RWPE2 (cell line): ENCODE results near the gene C17orf107.

ENCODE experiments used
- ATAC-seq: fragments of 200-7000 bp; cut with Tn5 transposase; 3 replicates; pipeline ENCODE4 v1.9.1; 2021; ENCODE audit warnings: low read depth
- DNase-seq: peaks from one replicate; pipeline ENCODE4 v3.0.0-alpha.2; 2020; ENCODE audit warnings: low spot score
- H3K27ac ChIP-seq: fragments of 450-650 bp; 2 replicates; pipeline ENCODE4 v1.5.1; 2017; ENCODE audit warnings: mild to moderate bottlenecking; ENCODE audit not compliant: poor library complexity, severe bottlenecking
- H3K27me3 ChIP-seq: fragments of 250-450 bp; sonication (Bioruptor Pico); 2 replicates; pipeline ENCODE4 v1.5.1; 2021; ENCODE audit warnings: mild to moderate bottlenecking, moderate library complexity; ENCODE audit not compliant: insufficient read depth, poor library complexity, severe bottlenecking
- H3K36me3 ChIP-seq: fragments of 250-450 bp; sonication (Bioruptor Pico); 2 replicates; pipeline ENCODE4 v1.5.1; 2020; ENCODE audit warnings: low read depth, mild to moderate bottlenecking, moderate library complexity
- H3K4me1 ChIP-seq: fragments of 250-450 bp; sonication (Bioruptor Pico); 2 replicates; pipeline ENCODE4 v1.5.1; 2021; ENCODE audit warnings: mild to moderate bottlenecking, moderate library complexity; ENCODE audit not compliant: insufficient read depth, poor library complexity, severe bottlenecking
- H3K4me3 ChIP-seq: fragments of 250-450 bp; sonication (Bioruptor Pico); 2 replicates; pipeline ENCODE4 v1.5.1; 2021; ENCODE audit warnings: mild to moderate bottlenecking, moderate library complexity; ENCODE audit not compliant: severe bottlenecking
- H3K9me3 ChIP-seq: fragments of 250-450 bp; sonication (Bioruptor Pico); 2 replicates; pipeline ENCODE4 v1.5.1; 2021; ENCODE audit warnings: mild to moderate bottlenecking, moderate library complexity; ENCODE audit not compliant: severe bottlenecking
- TF ChIP-seq, protein P1 (sequence below): fragments of 450-650 bp; IDR thresholded peaks from one replicate; pipeline ENCODE4 v1.5.1; 2017; ENCODE audit warnings: mild to moderate bottlenecking, moderate library complexity; ENCODE audit not compliant: poor library complexity, severe bottlenecking

C17orf107 gene

GRCh38 chr17:4858068-4858881 lies 41.1 kb upstream of the C17orf107 start:
- ATAC-seq, result peak; percentile 24; the same call in 1 of the 3 replicates
- Histone ChIP-seq H3K4me1 (peaks cover 56% of the 10 kb centered on the region), H3K9me3 (no peaks in the 10 kb centered on the region), H3K4me3 (peak overlapping the region; percentile 27), H3K27me3 (no peaks in the 10 kb centered on the region), H3K27ac (peak overlapping the region; percentile 95), H3K36me3 (peaks cover 35% of the 10 kb centered on the region)
- DNase-seq, result no peak
- TF ChIP-seq, protein P1, sequence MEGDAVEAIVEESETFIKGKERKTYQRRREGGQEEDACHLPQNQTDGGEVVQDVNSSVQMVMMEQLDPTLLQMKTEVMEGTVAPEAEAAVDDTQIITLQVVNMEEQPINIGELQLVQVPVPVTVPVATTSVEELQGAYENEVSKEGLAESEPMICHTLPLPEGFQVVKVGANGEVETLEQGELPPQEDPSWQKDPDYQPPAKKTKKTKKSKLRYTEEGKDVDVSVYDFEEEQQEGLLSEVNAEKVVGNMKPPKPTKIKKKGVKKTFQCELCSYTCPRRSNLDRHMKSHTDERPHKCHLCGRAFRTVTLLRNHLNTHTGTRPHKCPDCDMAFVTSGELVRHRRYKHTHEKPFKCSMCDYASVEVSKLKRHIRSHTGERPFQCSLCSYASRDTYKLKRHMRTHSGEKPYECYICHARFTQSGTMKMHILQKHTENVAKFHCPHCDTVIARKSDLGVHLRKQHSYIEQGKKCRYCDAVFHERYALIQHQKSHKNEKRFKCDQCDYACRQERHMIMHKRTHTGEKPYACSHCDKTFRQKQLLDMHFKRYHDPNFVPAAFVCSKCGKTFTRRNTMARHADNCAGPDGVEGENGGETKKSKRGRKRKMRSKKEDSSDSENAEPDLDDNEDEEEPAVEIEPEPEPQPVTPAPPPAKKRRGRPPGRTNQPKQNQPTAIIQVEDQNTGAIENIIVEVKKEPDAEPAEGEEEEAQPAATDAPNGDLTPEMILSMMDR, result no peak

DNA sequence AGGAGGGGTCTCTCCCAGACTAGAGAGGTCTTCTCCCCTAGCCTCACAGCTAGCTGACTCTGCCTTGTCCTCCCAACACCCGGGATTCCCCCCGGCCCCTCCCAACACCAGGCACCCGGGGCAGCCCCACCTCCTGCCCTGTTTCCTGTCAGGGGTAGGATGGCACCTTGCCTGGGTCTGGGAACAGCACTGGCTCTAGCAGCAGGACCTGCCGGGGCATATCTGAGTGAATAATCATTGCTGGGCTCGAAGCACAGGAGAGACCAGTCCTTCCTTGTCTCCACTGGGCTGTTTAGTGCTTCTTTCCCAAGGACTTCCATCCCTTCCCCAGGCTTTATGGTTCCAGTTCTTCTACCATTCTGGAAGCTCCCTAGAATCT lies 40.5 kb upstream of the C17orf107 start:
- H3K27ac ChIP-seq, result peak overlapping the region; percentile 95
- H3K4me1 ChIP-seq, result peaks cover 52% of the 10 kb centered on the region
- DNase-seq, result peak; percentile 94
- no peaks in the 10 kb centered on the region for H3K27me3 ChIP-seq
- TF ChIP-seq, protein P1, result no peak
- peak; percentile 85 for ATAC-seq
- no peaks in the 10 kb centered on the region for H3K9me3 ChIP-seq
- H3K36me3 ChIP-seq, result peaks cover 41% of the 10 kb centered on the region
- peak overlapping the region; percentile 27 for H3K4me3 ChIP-seq

DNA sequence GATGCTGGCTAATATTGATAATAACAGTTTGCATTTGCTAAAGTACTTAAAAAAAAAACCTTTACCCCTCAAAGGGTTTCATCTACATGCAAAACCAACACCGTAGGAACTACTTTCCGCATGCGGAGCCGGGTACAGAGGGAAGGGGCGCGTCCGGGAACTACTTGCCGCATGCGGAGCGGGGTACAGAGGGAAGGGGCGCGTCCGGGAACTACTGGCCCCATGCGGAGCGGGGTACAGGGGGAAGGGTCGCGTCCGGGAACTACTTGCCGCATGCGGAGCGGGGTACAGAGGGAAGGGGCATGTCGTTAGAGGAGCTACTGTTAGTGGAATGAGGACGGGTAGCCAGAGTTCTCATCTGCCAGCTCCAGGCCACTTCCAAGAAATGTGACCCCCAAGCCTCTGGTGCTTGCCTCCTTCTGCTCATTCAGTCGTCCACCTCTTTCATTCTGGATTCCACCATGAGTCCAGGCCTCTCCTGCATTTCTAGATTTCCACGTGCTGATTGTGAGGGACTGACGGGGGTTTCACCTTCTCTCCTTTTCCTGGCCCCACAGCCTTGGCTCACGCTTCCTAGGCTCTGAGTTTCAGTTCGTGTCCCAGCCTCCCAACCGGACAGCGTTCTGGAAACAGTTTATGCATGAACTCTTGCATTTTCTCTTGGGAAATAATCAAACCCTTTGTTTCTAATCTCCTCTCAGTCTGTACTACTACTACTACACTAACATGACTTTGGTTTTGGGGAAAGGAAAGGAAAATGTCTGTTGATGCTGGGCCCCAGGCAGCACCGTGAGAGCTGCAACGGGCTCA lies 39.3 kb upstream of the C17orf107 start:
- Histone ChIP-seq H3K36me3 (peaks cover 47% of the 10 kb centered on the region), H3K4me1 (peaks cover 42% of the 10 kb centered on the region), H3K27ac (peak overlapping the region; percentile 95), H3K9me3 (no peaks in the 10 kb centered on the region), H3K4me3 (peak overlapping the region; percentile 27), H3K27me3 (no peaks in the 10 kb centered on the region)
- TF ChIP-seq, protein P1, result no peak
- ATAC-seq (no peak), DNase-seq (no peak)

GRCh38 chr17:4860651-4861050 lies 38.7 kb upstream of the C17orf107 start:
- peak overlapping the region; percentile 27 for H3K4me3 ChIP-seq
- DNase-seq (no peak), ATAC-seq (no peak)
- H3K36me3 ChIP-seq, result peaks cover 53% of the 10 kb centered on the region
- H3K4me1 ChIP-seq, result peaks cover 41% of the 10 kb centered on the region
- TF ChIP-seq, protein P1, result no peak
- no peaks in the 10 kb centered on the region for H3K9me3 ChIP-seq
- H3K27me3 ChIP-seq, result no peaks in the 10 kb centered on the region
- peak overlapping the region; percentile 95 for H3K27ac ChIP-seq
